T-helper 17 cell (primary cell): Measurements from ENCODE around the gene SLC29A4. TPM values are rescaled to one million over a fixed set of nuclear protein-coding genes. Genes with fewer than 3 reads are reported as not detected.
A peak's percentile ranks its signal among the peaks of the same experiment; 100 is the strongest.

Experiments
- ATAC-seq: fragments of 150-1000 bp; cut with Tn5 transposase; 2 replicates; pipeline ENCODE4 v1.10.0; 2021; ENCODE audit warnings: mild to moderate bottlenecking, moderate library complexity
- DNase-seq, 3 donors: peaks; one replicate each; pipeline versions ENCODE4 v3.0.0 to v3.0.0-alpha.2; 2020 to 2021
- H3K9me3 ChIP-seq: one replicate; pipeline ENCODE4 v1.7.0; 2013; ENCODE audit warnings: low read length, mild to moderate bottlenecking; ENCODE audit not compliant: control insufficient read depth, poor library complexity, severe bottlenecking
- H3K27ac Mint-ChIP-seq: one replicate; pipeline ENCODE4 v1.8.0; 2022; ENCODE audit warnings: mild to moderate bottlenecking, moderate library complexity, mixed read lengths
- H3K27me3 Mint-ChIP-seq: one replicate; pipeline ENCODE4 v1.8.0; 2022; ENCODE audit warnings: mixed read lengths
- H3K36me3 Mint-ChIP-seq: one replicate; pipeline ENCODE4 v1.8.0; 2022; ENCODE audit warnings: low read depth, mixed read lengths
- H3K4me1 Mint-ChIP-seq: one replicate; pipeline ENCODE4 v1.8.0; 2022; ENCODE audit warnings: mild to moderate bottlenecking, mixed read lengths
- H3K4me3 Mint-ChIP-seq: one replicate; pipeline ENCODE4 v1.8.0; 2022; ENCODE audit warnings: mild to moderate bottlenecking, moderate library complexity, mixed read lengths
- total RNA-seq, 4 donors: library from RNA in 2 of 4; stranded (reverse) in 2 of 4; gene quantifications; one replicate each; pipeline ENCODE4 v1.2.3 and lab custom pipeline; 2022 to 2026

The SLC29A4 gene
- total RNA-seq, 2 donors from 2014 or later: 0.47 to 0.55 TPM

GRCh38 chr7:5333121-5334045 lies 50.6 kb downstream of the SLC29A4 start:
- Mint-ChIP-seq H3K4me3 (no peak overlapping the region), H3K4me1 (peaks cover 16% of the 10 kb centered on the region), H3K27me3 (no peaks in the 10 kb centered on the region), H3K36me3 (peaks cover 10% of the 10 kb centered on the region), H3K27ac (no peak overlapping the region)
- ATAC-seq (no peak), DNase-seq (no peak)
- no peaks in the 10 kb centered on the region for H3K9me3 ChIP-seq

GRCh38 chr7:5334671-5335070 lies 51.9 kb downstream of the SLC29A4 start:
- no peaks in the 10 kb centered on the region for H3K9me3 ChIP-seq
- ATAC-seq (no peak), DNase-seq (no peak)
- H3K4me3 Mint-ChIP-seq: no peak overlapping the region
- H3K27me3 Mint-ChIP-seq: no peaks in the 10 kb centered on the region
- H3K27ac Mint-ChIP-seq: peak overlapping the region; percentile 19
- peaks cover 10% of the 10 kb centered on the region for H3K36me3 Mint-ChIP-seq
- peaks cover 16% of the 10 kb centered on the region for H3K4me1 Mint-ChIP-seq

- Mint-ChIP-seq H3K4me1 (peaks cover 6% of the 10 kb centered on the region), H3K36me3 (peaks cover 19% of the 10 kb centered on the region), H3K27me3 (no peaks in the 10 kb centered on the region), H3K4me3 (no peak overlapping the region), H3K27ac (no peak overlapping the region)
- DNase-seq: no peak
- no peak for ATAC-seq
- no peaks in the 10 kb centered on the region for H3K9me3 ChIP-seq
These were observed 54.3 kb downstream of the SLC29A4 start for GRCh38 chr7:5337047-5337446.

- H3K9me3 ChIP-seq: peaks cover 3% of the 10 kb centered on the region
- H3K4me3 Mint-ChIP-seq: no peak overlapping the region
- no peaks in the 10 kb centered on the region for H3K27me3 Mint-ChIP-seq
- H3K4me1 Mint-ChIP-seq: no peaks in the 10 kb centered on the region
- H3K36me3 Mint-ChIP-seq: peaks cover 17% of the 10 kb centered on the region
- DNase-seq (no peak), ATAC-seq (no peak)
- no peak overlapping the region for H3K27ac Mint-ChIP-seq
These were observed 57.2 kb downstream of the SLC29A4 start for GRCh38 chr7:5339955-5340354.

GRCh38 chr7:5342631-5343030 lies 59.9 kb downstream of the SLC29A4 start:
- Mint-ChIP-seq H3K4me3 (no peak overlapping the region), H3K36me3 (peaks cover 14% of the 10 kb centered on the region), H3K4me1 (no peaks in the 10 kb centered on the region), H3K27ac (no peak overlapping the region), H3K27me3 (no peaks in the 10 kb centered on the region)
- peaks cover 3% of the 10 kb centered on the region for H3K9me3 ChIP-seq
- DNase-seq (no peak), ATAC-seq (no peak)

GRCh38 chr7:5343884-5344283 lies 61.1 kb downstream of the SLC29A4 start:
- peaks cover 11% of the 10 kb centered on the region for H3K36me3 Mint-ChIP-seq

DNA sequence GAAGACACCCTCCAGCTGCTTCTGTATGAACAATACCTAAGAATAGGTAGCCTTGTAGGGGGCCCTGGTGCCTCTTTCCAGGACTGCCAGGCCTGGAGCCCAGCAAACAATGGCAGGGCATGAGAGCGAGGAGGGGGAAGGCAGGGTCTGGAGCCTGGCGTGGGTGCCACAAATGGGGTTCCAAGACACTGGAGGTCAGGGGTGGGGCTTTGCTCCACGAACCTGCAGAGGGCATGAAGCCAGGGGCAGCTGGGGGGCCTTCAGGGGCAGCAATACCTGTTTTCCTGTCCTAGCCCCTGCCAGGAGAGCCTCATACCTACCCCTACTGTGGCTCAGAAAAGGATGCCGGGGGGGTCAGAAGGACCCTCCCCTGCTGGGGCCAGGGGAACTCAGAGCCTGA lies 61.6 kb downstream of the SLC29A4 start:
- Mint-ChIP-seq H3K4me3 (no peak overlapping the region), H3K36me3 (peaks cover 11% of the 10 kb centered on the region), H3K27ac (no peak overlapping the region), H3K27me3 (no peaks in the 10 kb centered on the region), H3K4me1 (no peaks in the 10 kb centered on the region)
- H3K9me3 ChIP-seq: peaks cover 3% of the 10 kb centered on the region
- DNase-seq: no peak
- no peak for ATAC-seq

More at GRCh38 chr7:5343884-5344283, 61.1 kb downstream of the SLC29A4 start:
- H3K4me1 Mint-ChIP-seq: no peaks in the 10 kb centered on the region
- no peak for DNase-seq
- H3K27me3 Mint-ChIP-seq: no peaks in the 10 kb centered on the region
- peaks cover 3% of the 10 kb centered on the region for H3K9me3 ChIP-seq
- no peak overlapping the region for H3K4me3 Mint-ChIP-seq
- no peak for ATAC-seq
- H3K27ac Mint-ChIP-seq: no peak overlapping the region

- Mint-ChIP-seq H3K27me3 (no peaks in the 10 kb centered on the region), H3K4me1 (no peaks in the 10 kb centered on the region), H3K36me3 (peaks cover 8% of the 10 kb centered on the region), H3K27ac (no peak overlapping the region), H3K4me3 (no peak overlapping the region)
- ATAC-seq (no peak), DNase-seq (no peak)
- H3K9me3 ChIP-seq: peaks cover 3% of the 10 kb centered on the region
These were observed 62.4 kb downstream of the SLC29A4 start for GRCh38 chr7:5345171-5345570.

- DNase-seq: no peak
- no peaks in the 10 kb centered on the region for H3K4me1 Mint-ChIP-seq
- H3K4me3 Mint-ChIP-seq: no peak overlapping the region
- ATAC-seq: no peak
- no peaks in the 10 kb centered on the region for H3K27me3 Mint-ChIP-seq
- peaks cover 3% of the 10 kb centered on the region for H3K9me3 ChIP-seq
- peaks cover 6% of the 10 kb centered on the region for H3K36me3 Mint-ChIP-seq
- H3K27ac Mint-ChIP-seq: no peak overlapping the region
These were observed 62.9 kb downstream of the SLC29A4 start for GRCh38 chr7:5345671-5346070.

GRCh38 chr7:5348134-5349004 lies 65.6 kb downstream of the SLC29A4 start:
- H3K27me3 Mint-ChIP-seq: no peaks in the 10 kb centered on the region
- ATAC-seq (no peak), DNase-seq (no peak)
- H3K27ac Mint-ChIP-seq: peak overlapping the region; percentile 21
- peaks cover 4% of the 10 kb centered on the region for H3K4me1 Mint-ChIP-seq
- no peak overlapping the region for H3K4me3 Mint-ChIP-seq
- H3K9me3 ChIP-seq: peaks cover 3% of the 10 kb centered on the region
- H3K36me3 Mint-ChIP-seq: peaks cover 3% of the 10 kb centered on the region

- H3K9me3 ChIP-seq: peaks cover 2% of the 10 kb centered on the region
- Mint-ChIP-seq H3K4me3 (no peak overlapping the region), H3K27ac (no peak overlapping the region), H3K36me3 (no peaks in the 10 kb centered on the region), H3K27me3 (no peaks in the 10 kb centered on the region), H3K4me1 (peaks cover 4% of the 10 kb centered on the region)
- no peak for DNase-seq
- ATAC-seq: no peak
These were observed 66.2 kb downstream of the SLC29A4 start for GRCh38 chr7:5349005-5349380.

DNA sequence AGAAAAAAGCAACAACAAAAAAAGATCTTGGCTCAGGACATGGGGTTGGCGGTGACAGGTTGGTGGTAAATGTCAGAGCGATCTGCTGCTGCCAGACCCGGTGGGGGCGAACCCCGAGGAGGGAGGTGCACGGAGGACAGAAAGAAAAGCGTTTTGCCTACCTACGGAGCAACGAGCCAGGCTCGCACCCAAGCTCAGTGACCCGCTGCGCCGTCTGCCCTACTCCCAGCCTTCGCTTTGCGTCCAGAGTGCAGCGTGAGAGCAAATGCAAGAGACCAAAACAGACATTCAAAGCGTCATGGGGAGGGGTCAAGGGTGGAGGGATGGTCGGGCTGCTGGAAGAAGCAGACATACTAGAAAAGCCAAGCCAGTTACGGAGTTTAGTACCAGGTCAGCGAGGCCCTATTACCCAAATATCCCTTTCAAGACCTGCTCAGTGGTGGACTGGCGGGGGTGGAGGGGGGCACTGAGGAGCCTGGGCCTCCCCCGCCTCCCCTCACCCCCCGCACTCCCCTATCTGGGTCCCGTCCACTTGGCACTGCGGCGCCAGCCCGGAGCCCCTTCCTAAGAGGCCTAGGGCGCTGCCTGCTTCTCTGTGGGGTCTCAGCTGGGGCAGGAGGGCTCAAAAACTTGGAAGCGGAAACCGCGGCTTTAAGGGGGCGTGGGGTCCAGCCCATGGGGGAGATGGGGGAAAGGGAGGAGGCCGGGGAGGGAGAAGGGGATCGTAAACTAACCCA lies 66.9 kb downstream of the SLC29A4 start:
- no peak overlapping the region for H3K4me3 Mint-ChIP-seq
- no peaks in the 10 kb centered on the region for H3K27me3 Mint-ChIP-seq
- DNase-seq: no peak
- peaks cover 3% of the 10 kb centered on the region for H3K36me3 Mint-ChIP-seq
- peaks cover 9% of the 10 kb centered on the region for H3K4me1 Mint-ChIP-seq
- ATAC-seq: no peak
- H3K27ac Mint-ChIP-seq: no peak overlapping the region
- no peaks in the 10 kb centered on the region for H3K9me3 ChIP-seq

DNA sequence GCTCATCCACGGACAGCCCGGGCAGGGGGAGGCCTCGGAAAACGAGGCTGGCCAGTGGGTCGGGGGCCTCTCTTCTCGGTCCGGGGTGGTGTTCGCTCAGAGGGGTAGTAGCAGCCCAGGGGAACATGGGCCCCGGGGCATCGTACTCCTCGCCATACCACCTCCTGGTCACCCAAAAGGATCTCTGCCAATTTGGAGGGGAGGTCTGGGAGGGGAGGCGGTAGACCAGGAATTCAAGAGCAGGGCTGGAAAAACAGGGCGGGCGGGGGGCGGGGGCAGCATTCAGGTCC lies 67.4 kb downstream of the SLC29A4 start:
- DNase-seq (no peak), ATAC-seq (no peak)
- H3K27me3 Mint-ChIP-seq: no peaks in the 10 kb centered on the region
- no peak overlapping the region for H3K4me3 Mint-ChIP-seq
- H3K36me3 Mint-ChIP-seq: peaks cover 3% of the 10 kb centered on the region
- H3K4me1 Mint-ChIP-seq: peaks cover 14% of the 10 kb centered on the region
- H3K9me3 ChIP-seq: no peaks in the 10 kb centered on the region
- no peak overlapping the region for H3K27ac Mint-ChIP-seq
